NK-92 (cell line): ENCODE measurements around the gene KMT5C.

ENCODE experiments used
- DNase-seq: peaks from one replicate; lab custom pipeline; 2025; ENCODE audit not compliant: unreplicated experiment; lab: John Stamatoyannopoulos, UW

The KMT5C gene

DNA sequence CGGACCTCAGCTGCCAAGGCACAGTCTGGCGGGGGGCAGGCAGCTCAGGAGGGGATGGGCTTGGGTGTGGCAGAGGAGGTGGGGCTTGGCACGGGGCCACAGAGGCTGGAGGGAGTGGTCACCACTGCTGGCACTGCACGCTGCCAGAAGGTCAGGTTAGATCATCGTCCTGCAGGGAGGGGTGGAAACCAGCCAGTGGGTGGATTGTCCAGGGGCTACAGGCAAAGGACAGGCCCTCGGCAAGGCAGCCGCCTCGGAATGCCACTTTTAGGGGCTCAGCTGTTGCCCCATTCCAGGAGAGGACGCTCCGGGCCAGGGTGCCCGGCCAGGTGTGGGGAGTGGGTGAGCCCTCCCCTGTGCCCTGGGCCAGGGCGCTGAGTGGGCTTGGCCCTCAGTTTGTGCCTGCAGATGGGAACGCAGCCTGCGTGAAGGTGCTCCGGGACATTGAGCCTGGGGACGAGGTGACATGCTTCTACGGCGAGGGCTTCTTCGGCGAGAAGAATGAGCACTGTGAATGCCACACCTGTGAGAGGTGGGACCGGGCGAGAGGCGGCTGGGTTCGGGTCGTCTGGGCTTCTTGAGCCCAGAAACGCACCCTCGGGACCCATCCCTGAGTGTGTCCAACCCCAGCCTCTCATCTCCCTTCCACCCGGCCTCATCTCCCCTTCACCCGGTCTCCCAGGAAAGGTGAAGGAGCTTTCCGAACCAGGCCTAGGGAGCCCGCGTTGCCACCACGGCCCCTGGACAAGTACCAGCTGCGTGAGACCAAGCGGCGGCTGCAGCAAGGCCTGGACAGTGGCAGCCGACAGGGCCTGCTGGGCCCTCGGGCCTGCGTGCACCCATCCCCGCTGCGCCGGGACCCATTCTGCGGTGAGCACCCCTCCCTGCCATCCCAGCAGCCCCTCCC, 6.4 kb downstream of the KMT5C start:
- DNase-seq = no peak

DNA sequence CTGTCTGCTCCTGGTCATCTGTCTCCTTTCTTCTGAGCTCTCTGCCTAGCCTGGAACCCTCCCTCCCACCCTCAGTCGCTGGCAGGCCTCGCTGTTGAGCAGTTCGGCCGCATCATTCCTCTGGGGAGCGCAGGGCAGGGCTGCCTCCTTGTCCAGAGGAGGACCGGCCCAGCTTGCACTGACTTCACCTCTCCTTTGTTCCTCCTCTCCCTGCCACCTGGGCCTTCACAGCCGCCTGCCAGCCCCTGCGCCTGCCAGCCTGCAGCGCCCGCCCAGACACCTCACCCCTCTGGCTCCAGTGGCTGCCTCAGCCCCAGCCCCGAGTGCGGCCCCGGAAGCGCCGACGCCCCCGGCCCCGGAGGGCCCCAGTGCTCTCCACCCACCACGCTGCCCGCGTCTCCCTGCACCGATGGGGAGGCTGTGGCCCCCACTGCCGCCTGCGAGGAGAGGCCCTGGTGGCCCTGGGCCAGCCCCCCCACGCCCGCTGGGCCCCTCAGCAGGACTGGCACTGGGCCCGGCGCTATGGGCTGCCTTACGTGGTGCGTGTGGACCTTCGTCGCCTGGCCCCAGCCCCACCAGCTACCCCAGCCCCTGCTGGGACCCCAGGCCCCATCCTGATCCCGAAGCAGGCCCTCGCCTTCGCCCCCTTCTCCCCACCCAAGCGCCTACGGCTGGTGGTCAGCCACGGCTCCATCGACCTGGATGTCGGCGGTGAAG, 7.2 kb downstream of the KMT5C start:
- DNase-seq = no peak

- DNase-seq = no peak
These were observed 7.8 kb downstream of the KMT5C start for GRCh38 chr19:55347442-55348009.

DNA sequence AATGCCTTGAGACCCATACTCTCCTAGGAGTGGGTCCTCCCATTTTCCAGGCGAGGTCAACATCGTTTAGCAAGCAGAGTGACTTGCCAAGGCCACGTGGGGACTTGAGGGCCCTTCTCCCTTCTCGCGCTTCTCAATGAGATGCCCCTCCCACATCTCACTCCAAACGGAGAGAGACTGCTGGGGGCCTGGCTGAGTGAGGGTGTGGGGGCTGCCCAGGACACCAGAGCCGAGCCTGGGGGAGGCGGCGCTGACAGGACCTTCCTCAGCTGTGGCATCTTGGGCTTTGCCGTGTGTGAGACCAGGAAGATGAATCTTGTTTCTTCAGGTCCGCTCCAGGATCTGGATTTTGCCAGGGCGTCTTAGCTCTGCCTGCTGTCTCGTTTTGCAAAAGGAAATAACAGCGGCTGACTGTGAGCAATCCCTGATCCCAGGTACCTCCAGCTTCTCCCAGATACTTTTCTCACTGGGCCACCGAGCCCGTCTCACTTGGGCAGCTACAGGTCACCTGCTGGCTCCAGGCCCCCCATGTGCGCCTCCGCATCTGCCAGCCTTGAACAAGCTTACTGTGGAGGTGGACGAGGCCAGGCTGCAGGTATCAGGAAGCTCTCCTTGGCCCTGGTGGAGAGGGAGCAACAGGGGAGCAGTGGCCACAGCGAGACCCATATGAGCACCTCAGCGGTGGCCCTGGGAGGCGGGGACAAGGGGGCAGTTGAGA, 8.8 kb downstream of the KMT5C start:
- DNase-seq = no peak

GRCh38 chr19:55350620-55351315, 11.1 kb downstream of the KMT5C start:
- no peak for DNase-seq

DNA sequence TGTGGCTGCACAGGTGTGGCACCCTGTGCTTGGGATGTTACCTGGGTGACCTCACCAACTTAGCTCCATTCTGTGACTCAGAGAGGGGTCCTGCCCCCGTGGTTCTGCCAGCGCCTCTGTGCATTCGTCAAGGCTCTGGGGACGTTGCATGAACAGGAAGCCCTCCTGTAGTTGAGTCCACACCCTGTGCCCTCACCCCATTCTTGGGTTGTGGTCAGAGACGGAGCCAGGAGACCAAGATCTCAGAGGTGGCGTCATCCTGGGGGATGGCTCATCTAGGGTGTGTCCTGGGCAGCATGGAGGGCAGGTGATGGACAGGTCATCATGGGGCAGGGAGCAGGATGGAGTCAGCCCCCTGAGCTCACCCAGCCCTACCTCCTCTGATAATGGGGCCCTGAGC, 12.4 kb downstream of the KMT5C start:
- DNase-seq = no peak

DNA sequence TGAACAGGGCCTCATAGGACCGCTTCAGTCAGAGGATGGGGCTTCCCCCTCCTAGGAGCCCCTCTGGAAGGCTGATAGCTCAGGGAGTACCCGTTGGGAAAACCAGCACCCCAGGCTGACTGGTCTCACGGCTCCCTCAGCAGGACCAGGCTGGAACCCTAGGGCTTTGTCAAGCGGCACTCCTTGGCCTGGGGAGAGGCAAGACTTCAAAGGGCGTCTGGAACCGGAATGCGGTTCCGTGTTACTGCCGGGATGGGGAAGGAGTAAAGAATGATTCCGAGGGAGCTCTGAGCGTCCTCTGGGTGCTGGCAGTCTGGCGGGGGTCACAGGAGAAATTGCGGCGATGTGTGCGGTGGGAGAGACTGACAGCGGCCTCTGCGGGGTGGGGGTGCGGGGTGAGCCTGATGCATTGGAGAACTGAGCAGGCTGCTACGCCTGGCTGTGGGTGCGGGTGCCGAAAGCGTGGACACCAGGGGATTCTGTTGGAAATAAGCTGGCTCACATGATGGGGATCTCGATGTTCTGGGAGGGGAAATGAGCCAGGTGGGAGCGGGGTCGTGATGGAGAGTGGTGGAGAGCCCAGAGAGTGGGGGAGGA, 13.0 kb downstream of the KMT5C start:
- no peak for DNase-seq

DNA sequence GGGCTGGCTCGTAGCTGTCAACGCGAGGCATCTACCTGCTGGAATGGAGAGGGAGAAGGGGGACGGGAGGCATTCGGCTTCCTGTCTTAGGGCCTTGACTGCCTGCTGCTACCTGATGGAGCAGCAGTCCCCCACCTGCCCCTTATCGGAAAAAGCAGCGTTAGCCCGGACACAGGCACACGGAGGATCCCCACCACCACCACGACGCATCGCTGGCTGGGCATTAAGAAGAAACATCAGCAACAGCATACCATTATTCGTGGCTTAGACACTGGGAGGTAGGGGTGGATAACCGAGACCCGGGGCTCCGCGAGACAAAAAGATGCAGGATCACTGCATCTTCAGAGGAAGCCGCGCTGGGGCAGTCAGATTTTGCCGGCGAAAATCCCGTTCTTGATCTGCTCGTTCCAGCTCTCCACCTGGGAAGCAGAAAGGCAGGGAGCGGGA, 13.7 kb downstream of the KMT5C start:
- DNase-seq = no peak

DNA sequence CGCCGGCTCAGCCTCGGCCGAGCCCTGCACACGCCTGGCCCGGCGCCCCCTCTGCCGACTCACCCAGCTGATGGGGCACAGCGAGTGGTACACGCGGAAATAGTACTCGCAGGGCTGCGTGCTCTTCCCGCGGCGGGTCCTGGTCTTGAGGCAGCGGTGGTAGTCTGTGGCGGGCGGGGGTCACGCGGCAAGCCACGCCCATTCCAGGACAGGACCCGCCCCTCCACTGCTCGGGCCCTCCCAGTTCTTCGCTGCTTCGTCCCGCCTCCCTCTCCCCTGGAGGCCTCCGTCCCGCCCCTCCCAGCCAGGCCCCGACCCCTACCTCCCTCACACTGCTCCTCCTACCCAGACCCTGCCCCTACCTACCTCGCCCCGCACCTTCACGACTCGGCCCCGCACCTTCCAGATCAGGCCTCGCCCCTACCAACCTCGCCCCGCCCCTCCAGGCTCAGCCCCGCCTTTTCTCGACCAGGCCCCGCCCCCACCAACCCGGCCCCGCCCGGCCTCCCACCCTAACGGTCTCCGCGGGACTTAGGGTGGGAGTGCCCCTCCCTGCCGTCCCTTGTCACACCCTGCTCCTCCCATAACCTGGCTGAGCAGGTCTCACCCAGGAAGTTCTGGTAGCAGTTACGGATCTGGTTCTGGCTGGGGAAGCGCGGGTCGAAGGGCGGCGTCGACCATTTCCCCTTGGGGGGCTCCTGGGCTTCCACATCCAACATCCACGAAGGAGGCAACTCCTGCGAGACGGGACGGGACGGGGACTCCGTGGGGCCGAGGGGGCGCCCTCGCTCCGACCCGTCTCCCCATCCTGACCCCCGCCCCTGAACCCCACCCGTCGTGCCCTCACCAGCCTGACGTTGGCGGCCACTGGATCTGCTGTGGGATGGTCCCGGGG, 14.4 kb downstream of the KMT5C start:
- no peak for DNase-seq

GRCh38 chr19:55354698-55355212, 15.1 kb downstream of the KMT5C start, which contains the start of gene COX6B2:
Gene COX6B2, minus strand, starts transcription at chr19:55354719. Its CDS starts 198 bp downstream, at chr19:55354521.
- DNase-seq = no peak

DNA sequence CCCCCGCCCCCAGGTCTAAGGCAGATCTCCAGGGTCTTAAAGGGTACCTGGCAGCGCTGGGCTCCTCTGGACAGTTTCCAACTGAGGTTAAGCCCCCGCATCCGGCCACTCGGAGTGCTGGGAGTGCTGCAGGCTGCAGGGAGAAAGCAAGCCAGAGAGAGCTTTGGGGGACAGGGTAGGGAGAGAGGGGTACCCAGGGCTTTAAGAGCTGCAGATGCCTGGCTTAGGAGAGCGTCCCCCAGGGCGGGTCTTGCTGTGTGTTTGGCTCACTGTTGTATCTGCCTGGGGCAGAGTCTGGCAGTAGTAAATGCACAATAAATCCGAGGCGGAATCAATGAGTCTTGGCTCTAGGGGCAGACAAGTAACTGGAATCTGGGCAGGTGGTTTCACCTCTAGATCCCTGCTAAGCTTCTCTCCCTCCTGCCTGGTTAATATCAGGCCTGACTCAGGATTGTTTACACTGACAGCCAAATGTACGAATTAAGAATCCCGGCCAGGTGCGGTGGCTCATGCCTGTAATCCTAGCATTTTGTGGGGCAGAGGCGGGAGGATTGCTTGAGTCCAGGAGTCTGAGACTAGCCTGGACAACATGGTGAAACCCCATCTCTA, 15.6 kb downstream of the KMT5C start:
- no peak for DNase-seq

DNA sequence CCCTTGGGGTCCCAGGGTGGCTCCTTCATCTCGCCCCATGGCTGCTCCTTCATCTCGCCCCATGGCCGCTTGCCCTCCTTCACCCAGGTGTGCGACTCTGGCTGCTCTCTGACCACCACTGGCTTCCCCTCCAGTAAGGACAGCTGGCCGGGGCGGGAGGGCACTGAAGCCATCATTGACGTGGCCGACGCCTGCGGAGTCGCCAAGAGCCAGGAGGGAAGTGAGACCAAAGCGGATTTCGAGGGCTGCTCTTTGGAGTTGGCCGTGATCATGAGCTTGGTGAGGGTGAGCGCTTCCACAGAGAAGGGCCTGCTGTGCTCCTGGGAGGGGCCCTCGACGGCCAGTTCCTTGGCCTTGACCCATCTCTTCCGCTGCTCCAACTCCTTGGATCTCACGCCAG, 18.8 kb downstream of the KMT5C start:
- no peak for DNase-seq

DNA sequence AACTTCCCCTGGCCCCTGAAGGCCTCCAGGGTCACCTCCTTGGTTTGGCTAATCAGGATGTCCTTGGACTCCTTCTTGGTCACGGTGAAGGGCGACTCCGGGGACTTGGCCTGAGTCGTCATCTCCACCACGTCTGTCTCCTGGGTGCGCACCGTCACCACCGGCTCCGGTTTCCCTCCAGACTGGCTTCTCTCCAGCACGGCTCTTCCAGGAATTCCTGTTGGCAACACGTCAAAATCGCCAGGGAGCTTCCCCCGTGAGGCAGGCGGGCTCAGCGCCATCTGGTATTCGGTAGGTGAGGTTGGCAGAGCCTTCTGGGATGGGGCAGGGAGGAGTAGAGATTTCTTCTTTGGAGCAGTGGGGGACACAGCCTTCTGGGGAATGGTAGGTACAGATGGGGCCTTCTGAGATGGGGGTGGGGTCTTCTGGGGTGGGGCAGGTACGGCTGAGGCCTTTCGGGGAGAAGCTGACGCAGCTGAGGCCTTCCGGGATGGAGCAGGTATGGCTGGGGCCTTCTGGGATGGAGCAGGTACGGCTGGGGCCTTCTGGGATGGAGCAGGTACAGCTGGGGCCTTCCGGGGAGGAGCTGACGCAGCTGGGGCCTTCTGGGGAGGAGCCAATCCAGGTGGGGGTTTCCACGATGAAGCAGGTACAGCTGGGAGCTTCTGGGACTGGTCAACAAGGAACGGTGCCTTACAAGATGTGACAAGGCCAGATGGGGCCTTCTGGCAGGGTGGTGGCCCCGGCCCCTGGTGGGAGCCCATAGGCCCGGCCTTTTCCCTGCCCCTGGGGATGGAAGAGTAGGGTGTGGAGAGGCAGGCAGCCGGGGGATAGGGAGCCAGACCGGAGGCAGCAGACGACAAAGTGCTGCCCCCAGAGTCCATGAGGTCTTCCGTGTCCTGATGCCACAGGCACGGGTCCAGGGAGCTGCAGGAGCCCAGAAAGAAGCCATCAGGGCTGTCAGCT, 19.6 kb downstream of the KMT5C start:
- DNase-seq = no peak

- DNase-seq = no peak
These were observed 21.2 kb downstream of the KMT5C start for GRCh38 chr19:55360902-55361301.

- DNase-seq = no peak
These were observed 22.7 kb downstream of the KMT5C start for GRCh38 chr19:55362174-55362989.

DNA sequence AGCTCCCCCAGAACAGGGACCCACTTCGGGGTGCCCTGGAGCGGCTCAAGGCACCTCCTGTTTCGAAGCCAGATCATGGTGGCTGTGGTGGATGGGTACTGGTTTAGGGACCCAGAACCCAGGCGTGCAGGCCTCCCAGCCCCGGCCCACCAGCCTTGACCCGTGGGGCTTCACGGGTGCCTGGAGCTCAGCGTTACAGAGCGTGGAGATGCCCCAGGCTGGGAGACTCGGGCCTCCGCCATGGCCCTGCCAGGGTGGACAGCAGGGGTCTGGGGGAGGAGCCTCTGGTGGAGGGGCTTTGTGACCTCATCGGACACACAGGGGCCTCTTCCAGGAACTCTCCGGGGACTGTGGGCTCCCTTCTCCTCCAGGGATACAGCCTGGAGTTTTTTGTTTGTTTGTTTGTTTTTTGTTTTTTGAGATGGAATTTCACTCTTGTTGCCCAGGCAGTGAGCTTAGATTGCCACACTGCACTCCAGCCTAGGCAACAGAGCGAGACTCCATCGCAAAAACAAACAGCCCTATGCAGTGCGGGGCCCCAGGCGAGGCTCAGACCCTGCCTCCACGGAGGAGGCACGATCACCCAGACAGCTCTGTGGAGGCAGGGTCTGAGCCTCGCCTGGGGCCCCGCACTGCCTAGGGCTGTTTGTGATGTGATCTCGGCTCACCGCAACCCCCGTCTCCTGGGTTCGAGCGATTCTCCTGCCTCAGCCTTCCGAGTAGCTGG, 23.5 kb downstream of the KMT5C start, which contains the start of gene GARIN5B:
Gene GARIN5B (minus strand): TSS at position 271 of the 727 bp plus-strand sequence. CDS start 194 bp downstream, at position 77.
- DNase-seq = no peak
